UCSD-AML1 (cell line): ENCODE measurements around the gene TRIM37.
"Not testable (repeated sequence)": the region's sequence is repeated elsewhere in the genome, so short reads cannot be mapped to it uniquely, and the experiment has no call there.

Experiments used
- DNase-seq: peaks from one replicate; lab custom pipeline; 2025; ENCODE audit not compliant: unreplicated experiment; lab: John Stamatoyannopoulos, UW

TRIM37 gene

DNA sequence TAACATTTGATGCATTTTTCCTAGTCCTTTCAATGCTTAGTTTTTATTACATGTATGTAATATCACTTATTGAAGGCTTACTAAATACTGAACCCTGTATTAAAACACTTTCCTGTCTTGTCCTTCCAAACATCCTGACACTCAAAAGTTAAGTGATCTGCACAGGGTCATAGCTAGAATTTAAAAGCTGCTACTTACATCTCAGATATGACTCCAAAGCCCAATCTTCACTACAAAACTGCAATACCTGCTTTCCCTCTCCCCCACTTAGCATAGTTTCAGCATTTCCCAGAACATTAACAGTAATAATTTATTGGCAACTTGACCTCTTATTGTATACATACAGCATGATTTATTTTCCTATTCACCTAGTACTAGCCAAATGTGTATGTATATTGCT, 4.3 kb upstream of the TRIM37 start:
- DNase-seq = no peak

GRCh38 chr17:59108400-59109102, 1.9 kb upstream of the TRIM37 start:
- DNase-seq = no peak

DNA sequence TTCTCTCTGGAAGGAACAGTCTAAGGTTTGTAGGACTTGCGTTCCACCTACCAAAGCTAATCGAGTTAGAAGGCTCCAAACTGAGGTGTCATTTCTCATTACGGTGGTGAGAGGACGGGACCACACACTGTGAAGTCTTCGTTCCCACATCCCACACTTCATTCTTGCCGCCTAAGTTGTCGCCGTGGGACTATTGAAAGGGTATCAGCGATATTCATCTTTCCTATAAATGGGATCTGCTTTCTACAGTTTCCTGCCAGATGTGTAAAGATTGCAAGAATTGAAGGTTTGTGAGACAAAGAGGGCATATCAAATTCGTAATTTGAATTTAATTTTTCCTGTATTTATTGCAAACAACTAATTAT, 608 bp upstream of the TRIM37 start:
- no peak for DNase-seq

DNA sequence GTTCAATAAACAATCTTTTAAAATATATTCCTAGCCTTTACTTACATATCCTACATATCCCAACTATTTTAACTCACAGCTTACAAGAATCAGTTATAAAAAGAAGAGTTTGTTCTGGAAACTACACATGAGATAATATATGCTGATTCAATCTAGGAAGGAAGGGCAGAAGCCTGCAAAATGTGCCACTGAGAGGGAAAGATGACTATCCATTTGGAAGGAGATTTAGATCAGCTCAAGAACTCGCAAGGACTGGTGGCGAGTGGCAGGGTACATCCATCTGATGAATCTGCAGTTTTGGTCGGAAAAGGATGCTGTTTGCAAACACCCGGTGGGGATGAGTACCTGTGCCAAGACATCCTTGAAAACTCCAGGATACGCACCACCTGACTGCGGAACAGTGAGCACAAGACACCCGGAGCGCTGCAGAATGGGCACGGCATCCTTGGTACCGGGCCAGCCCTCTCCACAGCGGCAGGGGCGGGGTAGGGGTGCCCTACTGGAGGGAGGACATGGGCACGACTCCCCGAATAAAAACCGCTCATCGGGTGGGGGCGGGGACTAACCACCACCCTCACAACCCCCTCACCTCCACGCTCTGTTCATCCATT, 723 bp downstream of the TRIM37 start:
- peak; percentile 67 for DNase-seq

GRCh38 chr17:59101178-59101577, 5.5 kb downstream of the TRIM37 start:
- no peak for DNase-seq

- DNase-seq = no peak
Observed at GRCh38 chr17:59097876-59098275, 8.8 kb downstream of the TRIM37 start.

GRCh38 chr17:59094861-59095530, 11.7 kb downstream of the TRIM37 start:
- DNase-seq = no peak

- no peak for DNase-seq
Observed at GRCh38 chr17:59093702-59094231, 12.9 kb downstream of the TRIM37 start.

GRCh38 chr17:59093145-59093701, 13.5 kb downstream of the TRIM37 start:
- no peak for DNase-seq

DNA sequence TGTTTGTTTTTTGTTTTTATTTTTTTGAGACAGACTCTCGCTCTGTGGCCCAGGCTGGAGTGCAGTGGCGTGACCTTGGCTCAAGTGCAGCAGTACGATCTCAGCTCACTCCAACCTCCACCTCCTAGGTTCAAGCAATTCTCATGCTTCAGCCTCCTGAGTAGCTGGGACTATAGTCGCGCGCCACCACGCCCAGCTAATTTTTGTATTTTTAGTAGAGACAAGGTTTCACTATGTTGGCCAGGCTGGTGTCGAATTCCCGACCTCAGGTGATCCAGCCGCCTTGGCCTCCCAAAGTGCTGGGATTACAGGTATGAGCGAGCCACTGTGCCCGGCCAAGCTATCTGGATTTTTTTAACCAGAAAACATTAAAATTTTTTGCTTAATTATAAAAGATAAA, 16.1 kb downstream of the TRIM37 start:
- DNase-seq = not testable (repeated sequence)

DNA sequence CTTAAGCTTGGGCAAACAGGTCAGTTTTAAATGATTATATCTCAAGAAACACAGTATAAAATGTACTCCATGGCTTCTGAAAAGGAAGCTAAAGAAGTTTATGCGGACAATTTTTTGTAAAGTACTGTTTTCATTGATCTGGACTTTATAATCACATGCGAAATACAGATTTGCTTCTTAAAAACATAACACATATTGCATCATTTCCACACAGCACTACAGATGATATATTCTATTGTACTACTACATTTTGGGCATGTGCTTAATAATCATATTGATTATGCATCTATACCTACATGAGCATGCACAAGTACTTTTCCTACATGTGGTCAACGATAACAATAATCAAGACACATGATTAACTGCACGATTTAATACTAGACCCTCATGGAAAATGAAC, 22.5 kb downstream of the TRIM37 start:
- no peak for DNase-seq

GRCh38 chr17:59074494-59074893, 32.2 kb downstream of the TRIM37 start:
- DNase-seq = no peak

DNA sequence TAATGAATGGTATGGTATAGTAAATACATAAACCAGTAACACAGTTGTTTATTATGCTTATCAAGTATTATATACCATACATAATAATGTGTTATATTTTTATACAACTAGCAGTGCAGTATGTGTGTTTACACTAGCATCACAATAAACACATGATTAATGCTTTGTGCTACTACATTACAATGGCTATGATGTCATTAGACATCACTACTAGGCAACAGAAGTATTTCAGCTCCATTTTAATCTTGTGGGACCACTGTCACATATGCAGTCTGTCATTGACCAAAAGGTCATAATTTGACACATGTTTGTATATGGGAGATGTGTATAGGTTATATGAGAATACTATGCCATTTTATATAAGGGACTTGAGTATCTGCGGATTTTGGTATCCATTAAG, 32.7 kb downstream of the TRIM37 start:
- no peak for DNase-seq

- no peak for DNase-seq
Observed at GRCh38 chr17:59069856-59070255, 36.8 kb downstream of the TRIM37 start.

DNA sequence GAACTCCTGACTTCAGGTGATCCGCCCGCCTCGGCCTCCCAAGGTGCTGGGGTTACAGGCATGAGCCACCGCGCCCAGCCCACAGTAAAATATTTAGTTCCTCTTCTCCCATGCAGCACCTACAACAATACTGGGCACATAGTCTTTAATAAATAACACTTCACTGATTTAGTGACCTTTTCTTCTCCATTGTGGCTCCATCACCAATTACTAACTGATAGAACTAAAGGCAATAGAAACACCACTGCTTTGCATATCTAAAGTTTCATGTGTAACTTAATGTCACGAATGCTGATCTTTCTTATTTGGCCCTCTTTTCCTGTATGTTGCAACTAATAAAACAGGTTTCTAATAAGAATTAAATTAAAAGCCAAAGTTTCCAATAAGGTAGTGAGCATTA, 38.9 kb downstream of the TRIM37 start:
- no peak for DNase-seq

DNA sequence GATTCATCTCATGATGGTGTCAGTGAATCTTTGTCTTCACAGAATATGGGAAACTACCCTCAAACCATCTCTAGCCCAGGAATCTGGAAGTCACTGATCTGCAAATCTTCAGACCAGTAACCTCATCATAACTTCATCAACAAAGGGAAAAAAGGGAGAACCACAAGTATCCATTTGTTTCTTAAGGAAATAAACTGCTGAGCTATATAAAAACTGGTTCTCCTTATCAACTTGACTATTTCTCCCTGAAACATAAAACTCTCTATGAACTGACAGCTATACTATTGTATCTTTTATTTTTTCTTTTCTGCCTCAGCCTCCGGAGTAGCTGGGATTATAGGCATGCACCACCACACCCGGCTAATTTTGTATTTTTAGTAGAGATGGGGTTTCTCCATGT, 39.3 kb downstream of the TRIM37 start:
- no peak for DNase-seq

DNA sequence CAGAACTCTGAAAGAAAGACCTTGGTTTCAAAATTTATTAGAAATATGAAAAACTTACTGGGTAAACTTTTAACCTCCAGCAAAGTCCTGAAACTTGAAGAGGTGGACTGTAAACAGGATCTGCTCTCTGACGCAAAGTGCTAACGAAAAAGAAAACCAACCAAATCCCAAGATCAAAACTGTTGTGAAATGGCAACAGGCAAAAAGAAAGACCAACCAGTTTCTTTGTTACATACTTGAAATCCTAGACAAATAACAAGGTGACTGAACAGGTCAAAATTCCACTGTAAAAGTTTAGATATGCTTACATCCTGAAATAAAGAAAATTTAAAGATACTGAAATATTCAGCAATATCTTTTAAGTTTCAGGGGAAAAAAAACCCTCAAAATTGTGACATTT, 44.2 kb downstream of the TRIM37 start:
- DNase-seq = no peak

DNA sequence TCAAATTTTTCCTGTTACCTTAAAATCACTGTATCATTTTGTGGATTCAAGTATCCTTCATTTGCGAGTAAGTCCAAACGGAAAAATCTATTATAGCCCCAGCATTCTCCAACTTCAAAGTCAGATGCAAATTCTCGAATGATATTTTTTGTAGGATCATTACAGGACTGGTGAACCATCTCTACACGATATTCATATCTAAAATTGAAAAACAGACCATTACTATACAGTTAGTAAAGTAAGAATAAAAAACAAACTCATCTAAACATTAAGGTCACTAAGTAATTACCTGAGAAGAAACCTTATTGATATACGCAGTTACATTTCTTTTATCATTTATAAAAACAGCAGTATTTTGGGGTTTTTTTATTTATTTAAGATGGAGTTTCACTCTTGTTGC, 49.8 kb downstream of the TRIM37 start:
- no peak for DNase-seq

DNA sequence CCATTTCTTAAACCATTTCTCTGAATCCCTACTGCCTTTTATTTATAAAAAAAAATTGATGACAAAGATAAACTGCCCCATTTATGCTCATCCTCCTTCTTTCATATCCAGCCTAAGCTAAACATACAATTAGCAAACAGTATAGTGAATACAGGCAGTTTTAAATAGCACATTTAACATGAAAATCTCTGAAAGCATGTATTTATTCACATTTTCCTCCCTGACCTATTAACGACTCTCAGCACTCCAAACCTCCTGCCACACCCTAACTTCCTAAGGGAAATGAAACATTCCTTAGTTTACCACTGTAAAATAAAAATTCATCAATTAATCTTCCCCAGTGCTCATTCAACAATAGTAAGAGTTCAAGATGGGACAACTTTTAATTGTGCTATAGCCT, 56.9 kb downstream of the TRIM37 start:
- no peak for DNase-seq

DNA sequence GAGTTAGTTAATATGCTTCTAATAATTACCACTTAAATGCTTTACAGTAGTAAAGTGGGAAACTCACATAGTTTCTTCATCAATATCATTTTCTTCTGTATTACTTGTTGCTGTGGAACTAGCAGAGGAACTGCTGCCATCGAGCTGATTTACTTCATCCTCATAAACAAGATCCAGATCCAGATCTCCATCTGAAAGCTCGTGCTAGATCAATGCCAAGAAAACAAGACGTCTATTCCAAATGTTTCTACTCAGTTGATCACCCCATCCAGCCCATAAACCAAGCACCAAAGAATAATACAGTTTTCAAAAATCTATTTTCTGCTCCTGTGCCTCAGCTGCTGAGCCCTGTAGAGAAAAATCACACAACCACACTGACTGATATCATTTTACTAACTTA, 59.1 kb downstream of the TRIM37 start:
- no peak for DNase-seq

DNA sequence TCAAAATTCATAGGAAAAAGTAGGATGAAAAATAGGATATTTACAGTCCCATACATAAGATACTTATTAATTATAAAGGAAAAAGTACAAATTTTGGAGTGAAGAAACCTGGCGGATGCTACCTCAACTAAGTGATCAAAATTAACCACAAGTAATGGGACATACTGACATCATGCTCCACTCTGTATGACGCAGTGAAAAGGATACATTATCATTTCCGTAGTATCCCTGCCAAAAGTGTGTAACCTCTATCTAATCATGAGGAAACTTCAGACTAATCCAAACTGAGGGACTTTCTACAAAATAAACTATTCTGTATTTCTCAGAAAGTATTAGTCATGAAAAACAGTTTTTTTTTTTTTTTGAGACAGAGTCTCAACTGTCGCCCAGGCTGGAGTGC, 60.5 kb downstream of the TRIM37 start:
- DNase-seq = no peak

DNA sequence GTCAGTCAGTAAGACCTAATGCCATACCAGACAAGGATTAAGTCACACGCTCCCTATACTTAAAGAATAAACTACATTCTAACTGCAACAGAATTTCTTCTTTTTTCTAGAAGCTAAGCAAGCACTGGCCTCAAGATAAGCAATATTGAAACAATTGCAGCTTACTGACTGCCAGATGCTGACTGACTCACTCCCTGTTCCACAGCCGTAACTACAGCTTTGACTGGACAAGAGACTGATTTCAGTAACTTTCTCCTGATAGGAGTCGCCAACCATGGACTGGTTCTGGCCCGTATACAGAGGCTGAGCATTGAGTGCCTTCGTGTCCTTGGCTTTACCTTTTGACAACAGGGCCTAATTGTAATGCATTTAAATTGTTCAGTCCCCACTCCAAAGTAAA, 67.9 kb downstream of the TRIM37 start:
- no peak for DNase-seq
